ENCODE results near the gene NABP2. TPM values are rescaled to one million over a fixed set of nuclear protein-coding genes. Genes with fewer than 3 reads are reported as not detected.

The NABP2 gene
- total and polyA plus RNA-seq, 10 of the 15 experiments (the other 5 are each of a cell fraction or from before 2014, with no cell fraction given), result 20.7 to 97.9 (median 60.9) TPM

DNA sequence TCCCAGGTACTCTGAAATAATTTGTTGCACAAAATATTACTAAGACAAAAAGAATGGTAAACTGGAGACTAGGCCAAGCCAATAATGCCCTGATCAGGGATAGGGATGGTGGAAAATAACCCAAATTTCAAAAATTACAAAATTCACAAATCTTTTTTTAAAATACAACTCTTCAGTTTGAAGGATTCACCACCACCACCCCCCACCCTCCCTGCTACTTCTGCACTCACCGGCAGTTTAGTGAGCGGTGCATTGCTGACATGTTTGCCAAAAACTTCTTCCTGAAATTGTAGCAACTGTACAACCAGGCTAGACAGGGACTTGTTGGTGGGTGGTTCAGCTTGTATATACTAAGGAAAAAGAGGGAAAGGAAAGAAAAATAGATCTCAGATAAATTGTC is 37.2 kb upstream of the NABP2 start:
- no peak overlapping the region for H3K9ac ChIP-seq (ENCODE audit: control insufficient read depth, insufficient read depth, low read length)
- H4K20me1 ChIP-seq (ENCODE audit: control insufficient read depth, insufficient read depth), result no peaks in the 10 kb centered on the region; the same call in 1 of the 2 replicates
- H3K4me2 ChIP-seq (ENCODE audit: control insufficient read depth, insufficient read depth), result peak overlapping the region; percentile 72
- WGBS (ENCODE audit: insufficient coverage, insufficient replicate concordance, low lambda C conversion rate, missing lambda C conversion rate), result 100% methylated on average over 2 of the region's 2 CpGs
- RAD21 ChIA-PET (ENCODE audit: unreplicated experiment), result interaction anchor here (0.9 to 4.6 kb wide), 5 partner anchors 35 to 448 kb away, joined by 3 to 98 read pairs (median 32); partner anchors contain the start of genes ESYT1, PA2G4, RNF41 and ZC3H10
- DNase-seq (ENCODE audit: low read depth, low spot score), result no peak
- TF ChIP-seq MYB (IDR thresholded peaks at IDR 0.05; ENCODE audit: borderline replicate concordance, low read depth, low read length) (no peak), SMC3 (IDR thresholded peaks at IDR 0.05; ENCODE audit: borderline replicate concordance, low read length) (no peak), SKIL (IDR thresholded peaks at IDR 0.05; ENCODE audit: low read depth, poor library complexity, severe bottlenecking) (no peak), NR2C2 (IDR thresholded peaks at IDR 0.05; ENCODE audit: borderline replicate concordance, control insufficient read depth, insufficient read length, low read depth) (no peak), RCOR1 (conservative IDR thresholded peaks at IDR 0.05; ENCODE audit: low read depth, low read length) (no peak), MEF2B (IDR thresholded peaks at IDR 0.05; ENCODE audit: partially characterized antibody, poor library complexity, severe bottlenecking) (no peak), SMAD1 (IDR thresholded peaks at IDR 0.05; ENCODE audit: low read depth, partially characterized antibody) (no peak), BCL11A (IDR thresholded peaks at IDR 0.05; ENCODE audit: low read depth, low read length) (no peak), PAX8 (IDR thresholded peaks at IDR 0.05) (no peak), RAD51 (IDR thresholded peaks at IDR 0.05) (no peak), NR2C1 (IDR thresholded peaks at IDR 0.05) (no peak), CHD1 (IDR thresholded peaks at IDR 0.05; ENCODE audit: low read depth, low read length) (no peak), EED (IDR thresholded peaks at IDR 0.05; ENCODE audit: low read depth) (no peak)
- TF ChIP-seq, protein P1, sequence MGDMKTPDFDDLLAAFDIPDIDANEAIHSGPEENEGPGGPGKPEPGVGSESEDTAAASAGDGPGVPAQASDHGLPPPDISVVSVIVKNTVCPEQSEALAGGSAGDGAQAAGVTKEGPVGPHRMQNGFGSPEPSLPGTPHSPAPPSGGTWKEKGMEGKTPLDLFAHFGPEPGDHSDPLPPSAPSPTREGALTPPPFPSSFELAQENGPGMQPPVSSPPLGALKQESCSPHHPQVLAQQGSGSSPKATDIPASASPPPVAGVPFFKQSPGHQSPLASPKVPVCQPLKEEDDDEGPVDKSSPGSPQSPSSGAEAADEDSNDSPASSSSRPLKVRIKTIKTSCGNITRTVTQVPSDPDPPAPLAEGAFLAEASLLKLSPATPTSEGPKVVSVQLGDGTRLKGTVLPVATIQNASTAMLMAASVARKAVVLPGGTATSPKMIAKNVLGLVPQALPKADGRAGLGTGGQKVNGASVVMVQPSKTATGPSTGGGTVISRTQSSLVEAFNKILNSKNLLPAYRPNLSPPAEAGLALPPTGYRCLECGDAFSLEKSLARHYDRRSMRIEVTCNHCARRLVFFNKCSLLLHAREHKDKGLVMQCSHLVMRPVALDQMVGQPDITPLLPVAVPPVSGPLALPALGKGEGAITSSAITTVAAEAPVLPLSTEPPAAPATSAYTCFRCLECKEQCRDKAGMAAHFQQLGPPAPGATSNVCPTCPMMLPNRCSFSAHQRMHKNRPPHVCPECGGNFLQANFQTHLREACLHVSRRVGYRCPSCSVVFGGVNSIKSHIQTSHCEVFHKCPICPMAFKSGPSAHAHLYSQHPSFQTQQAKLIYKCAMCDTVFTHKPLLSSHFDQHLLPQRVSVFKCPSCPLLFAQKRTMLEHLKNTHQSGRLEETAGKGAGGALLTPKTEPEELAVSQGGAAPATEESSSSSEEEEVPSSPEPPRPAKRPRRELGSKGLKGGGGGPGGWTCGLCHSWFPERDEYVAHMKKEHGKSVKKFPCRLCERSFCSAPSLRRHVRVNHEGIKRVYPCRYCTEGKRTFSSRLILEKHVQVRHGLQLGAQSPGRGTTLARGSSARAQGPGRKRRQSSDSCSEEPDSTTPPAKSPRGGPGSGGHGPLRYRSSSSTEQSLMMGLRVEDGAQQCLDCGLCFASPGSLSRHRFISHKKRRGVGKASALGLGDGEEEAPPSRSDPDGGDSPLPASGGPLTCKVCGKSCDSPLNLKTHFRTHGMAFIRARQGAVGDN (IDR thresholded peaks at IDR 0.05), result no peak
- SMC1A ChIA-PET (ENCODE audit: uncharacterized antibody, unreplicated experiment), result interaction anchor here (0.9 to 6.2 kb wide), 6 partner anchors 24 to 68 kb away, joined by 3 to 68 read pairs (median 8); partner anchors contain the start of genes ESYT1, MYL6 and ZC3H10
- in situ Hi-C loops (cut with MboI) (loop anchor here (5.0 kb wide), 1 partner anchor 55 kb away; no protein-coding TSS in a partner anchor), intact Hi-C loops (cut with micrococcal nuclease; ENCODE audit: unreplicated experiment) (loop anchor here (10.0 kb wide), 1 partner anchor 452 kb away; no protein-coding TSS in a partner anchor)
- no peaks in the 10 kb centered on the region for H3K9me3 ChIP-seq (replicated peaks; ENCODE audit: control insufficient read depth, insufficient read depth, low read length)
- 0 out of 2 replicates have a peak, but pooled peaks cover 4% of the 10 kb centered on the region for H3K4me1 ChIP-seq (ENCODE audit: control insufficient read depth, insufficient read depth, low read length)
- peaks cover 27% of the 10 kb centered on the region for H3K79me2 ChIP-seq (ENCODE audit: control insufficient read depth, insufficient read depth, low read length)
- CTCF ChIA-PET, result interaction anchor here (1.7 to 8.9 kb wide), 5 partner anchors 12 to 68 kb away, joined by 6 to 129 read pairs (median 11); partner anchors contain the start of genes ESYT1, MYL6 and ZC3H10
- BruUV-seq (replicated peaks), result no TSS peak
- ATAC-seq, result no peak
- H3K27me3 ChIP-seq (replicated peaks in 1 of 2; ENCODE audit: control insufficient read depth in 2 of 2, insufficient read depth in 2 of 2, low read length in 1 of 2), result no peaks in the 10 kb centered on the region
- no peak overlapping the region for H2AFZ ChIP-seq (ENCODE audit: control insufficient read depth, low read depth, low read length)
- POLR2A ChIA-PET, result interaction anchor here (1.0 to 7.7 kb wide), 5 partner anchors 24 to 173 kb away, joined by 3 to 68 read pairs (median 44); partner anchors contain the start of genes ESYT1, RNF41, STAT2 and ZC3H10
- FAIRE-seq, result no peak
- 0 out of 2 replicates have a peak overlapping the region, but pooled peaks have one; percentile 42 for H3K27ac ChIP-seq (ENCODE audit: control insufficient read depth, insufficient read depth)
- peaks cover 6 to 7% of the 10 kb centered on the region in 2 experiments for H3K36me3 ChIP-seq (ENCODE audit: control insufficient read depth in 2 of 2, insufficient read depth in 2 of 2, low read length in 1 of 2)
- peak overlapping the region; percentile 98 for H3K4me3 ChIP-seq

All from GM12878 (cell line).